HG02870 (cell line): ENCODE data around the gene SIM2.

ENCODE experiments used
- ATAC-seq: cut with Tn5 transposase; IDR thresholded peaks from one replicate; pipeline ENCODE4 v1.9.1; 2021; ENCODE audit warnings: mild to moderate bottlenecking, moderate library complexity; ENCODE audit not compliant: unreplicated experiment

The SIM2 gene

DNA sequence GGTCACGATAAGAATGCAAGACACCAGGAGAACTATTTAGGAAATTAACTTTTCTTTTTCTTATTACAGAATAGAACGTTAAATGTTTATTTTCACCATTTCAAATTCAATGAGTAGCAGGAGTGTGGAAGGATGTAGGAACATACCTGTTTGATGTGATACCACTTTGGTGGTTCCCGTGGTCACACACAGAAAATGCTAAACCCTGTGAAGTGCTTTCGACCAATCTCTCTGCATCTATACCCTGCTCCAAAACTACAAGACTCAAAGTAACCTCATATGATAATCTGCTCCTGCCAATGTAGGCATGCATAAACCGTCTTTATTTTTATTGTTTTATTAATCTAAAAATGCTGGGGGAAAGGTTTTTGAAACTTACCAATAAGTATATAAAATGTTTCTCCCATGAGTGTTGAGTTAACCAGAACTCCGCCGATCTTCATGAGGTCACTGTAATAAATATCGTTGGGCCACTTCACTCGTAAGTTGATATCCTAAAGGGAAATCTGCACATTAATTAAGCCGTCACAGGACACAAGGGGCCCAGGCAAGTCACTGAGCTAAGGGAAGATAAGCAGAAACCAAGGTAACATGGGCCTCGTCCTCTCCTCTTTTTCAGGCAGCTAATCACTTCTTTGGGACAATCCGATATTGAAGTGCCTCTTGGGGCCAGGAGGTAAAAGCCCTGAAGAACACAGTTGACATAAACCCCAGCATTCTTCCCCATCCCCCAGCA is 60.6 kb downstream of the SIM2 start:
- ATAC-seq, result no peak

DNA sequence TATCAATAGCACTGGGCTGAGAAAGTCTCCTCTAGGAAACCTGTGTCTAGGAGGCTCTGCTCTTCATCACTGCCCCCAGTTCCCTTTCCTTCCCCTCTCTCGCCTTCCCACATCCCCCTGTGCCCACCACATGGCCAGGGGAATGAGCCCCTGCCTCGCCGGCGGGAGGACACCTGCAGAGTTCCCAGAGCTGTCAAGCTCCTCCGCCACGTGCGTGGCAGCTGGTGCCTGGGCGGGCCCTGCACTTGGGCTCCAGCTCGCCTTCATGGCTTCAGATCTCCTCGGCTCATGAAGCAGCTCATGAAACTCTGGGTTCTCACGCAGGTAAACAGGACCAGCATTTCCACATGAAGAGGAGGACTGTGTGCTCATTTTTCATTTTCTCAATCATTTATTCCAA is 62.8 kb downstream of the SIM2 start:
- no peak for ATAC-seq

DNA sequence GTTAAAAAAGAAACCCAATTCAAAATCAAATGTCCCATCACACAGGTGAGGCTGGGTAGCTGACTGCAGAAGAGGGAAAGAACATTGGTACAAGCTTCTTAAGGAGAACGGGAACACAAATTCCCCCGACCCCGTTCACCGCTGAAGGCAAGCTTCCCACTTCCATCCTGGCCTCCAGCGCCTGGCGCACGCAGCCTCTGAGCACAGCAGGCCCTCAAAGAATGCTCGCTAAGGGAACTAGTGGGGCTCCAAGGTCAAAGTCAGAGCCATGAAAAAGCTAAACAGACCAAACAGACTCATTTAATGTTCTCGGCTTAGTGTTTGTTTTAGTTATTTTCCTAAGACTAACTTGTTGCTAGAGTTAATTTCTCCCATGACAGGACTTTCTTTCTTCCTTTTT is 63.7 kb downstream of the SIM2 start:
- no peak for ATAC-seq

DNA sequence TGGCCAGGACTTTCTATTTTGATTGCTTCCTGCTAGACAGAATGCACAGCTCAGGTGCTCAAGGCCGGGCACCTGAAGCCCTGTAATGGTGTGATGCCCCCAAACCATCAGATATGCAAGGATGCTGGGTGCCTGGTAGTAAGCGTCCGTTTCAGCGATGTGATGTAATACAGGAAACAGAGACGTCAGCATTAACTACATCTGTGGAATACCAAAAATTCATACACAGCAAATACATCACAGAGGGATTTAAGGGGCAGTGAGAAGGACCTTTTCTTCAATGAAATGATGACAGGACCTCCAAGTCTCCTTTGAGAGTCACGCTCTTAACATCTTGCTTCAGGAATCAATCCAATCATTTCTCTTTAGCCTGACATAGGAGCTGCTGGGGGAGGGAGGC is 64.4 kb downstream of the SIM2 start:
- no peak for ATAC-seq

DNA sequence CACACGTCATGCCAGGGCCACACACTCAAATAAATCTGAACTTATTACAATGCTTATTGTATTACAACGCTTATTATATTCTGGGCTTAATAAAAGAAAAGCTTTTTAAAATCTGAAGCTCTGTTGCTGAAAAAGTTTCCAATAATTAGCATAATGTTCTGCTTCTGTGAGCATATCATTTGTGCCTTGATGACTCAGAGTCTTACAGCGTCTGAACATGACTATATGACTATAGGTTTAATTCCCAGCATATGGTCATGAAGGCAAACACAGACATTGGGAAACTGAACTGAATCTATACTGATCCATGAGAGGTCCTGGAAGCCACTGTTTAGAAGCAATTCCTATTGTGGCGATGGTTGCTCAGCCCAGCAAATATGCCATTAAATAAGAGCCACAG is 66.3 kb downstream of the SIM2 start:
- ATAC-seq, result no peak

DNA sequence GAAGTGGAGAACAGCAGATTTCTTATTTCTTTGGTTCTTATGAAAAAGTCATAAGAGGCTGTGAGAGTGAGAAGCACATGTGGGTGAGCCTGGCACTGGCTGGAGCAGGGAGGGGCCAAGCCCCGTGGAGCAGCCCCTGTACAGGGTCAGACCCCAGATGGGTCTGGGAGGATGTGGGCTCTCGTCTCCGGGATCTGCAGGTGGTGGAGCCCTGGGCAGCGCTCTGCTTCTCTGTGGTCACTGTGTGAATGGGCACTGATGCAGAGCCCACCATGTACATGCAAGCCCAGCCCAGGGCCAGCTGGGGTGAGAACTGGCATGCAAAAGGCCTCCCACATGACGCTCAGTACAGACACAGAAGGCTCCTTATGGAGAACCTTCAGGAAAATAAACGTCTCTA is 67.6 kb downstream of the SIM2 start:
- ATAC-seq, result no peak

DNA sequence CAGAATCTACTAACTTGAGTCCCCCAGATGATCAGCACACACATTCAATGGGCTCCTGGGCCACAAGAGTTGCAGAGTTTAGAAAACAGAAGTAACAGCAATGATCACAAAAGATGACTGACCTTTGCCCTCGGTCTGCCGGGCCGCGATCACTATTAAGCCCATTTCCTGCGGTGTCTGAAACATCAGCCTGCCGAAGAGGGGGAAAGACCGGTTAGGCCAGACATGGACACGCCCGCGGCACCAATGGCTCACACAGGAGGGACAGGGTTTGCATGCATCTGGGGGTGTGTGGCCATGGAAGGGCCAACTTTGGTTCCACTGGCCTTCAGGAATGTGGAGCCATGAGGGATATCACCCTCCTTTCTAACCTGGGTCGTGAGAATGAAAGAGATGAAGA is 68.2 kb downstream of the SIM2 start:
- ATAC-seq, result no peak

DNA sequence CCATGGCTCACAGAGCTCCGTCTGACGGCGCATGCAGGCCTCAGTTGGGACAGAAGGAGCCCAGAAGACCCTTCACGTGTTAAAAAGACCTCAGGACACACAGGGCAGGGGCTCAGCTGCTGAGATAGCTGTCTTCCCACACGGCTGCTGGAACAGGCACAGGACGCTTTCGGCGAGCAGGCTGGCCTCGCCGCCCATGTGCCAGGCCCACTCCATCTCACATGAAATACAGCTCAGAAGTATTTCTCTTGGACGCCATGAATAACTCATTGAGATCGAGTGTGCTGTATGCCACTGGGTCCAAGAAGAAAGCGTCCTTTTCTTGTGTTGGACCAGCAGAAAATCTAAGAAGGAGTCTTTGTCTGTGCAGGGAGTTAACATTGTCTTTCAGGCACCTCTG is 69.6 kb downstream of the SIM2 start:
- no peak for ATAC-seq

DNA sequence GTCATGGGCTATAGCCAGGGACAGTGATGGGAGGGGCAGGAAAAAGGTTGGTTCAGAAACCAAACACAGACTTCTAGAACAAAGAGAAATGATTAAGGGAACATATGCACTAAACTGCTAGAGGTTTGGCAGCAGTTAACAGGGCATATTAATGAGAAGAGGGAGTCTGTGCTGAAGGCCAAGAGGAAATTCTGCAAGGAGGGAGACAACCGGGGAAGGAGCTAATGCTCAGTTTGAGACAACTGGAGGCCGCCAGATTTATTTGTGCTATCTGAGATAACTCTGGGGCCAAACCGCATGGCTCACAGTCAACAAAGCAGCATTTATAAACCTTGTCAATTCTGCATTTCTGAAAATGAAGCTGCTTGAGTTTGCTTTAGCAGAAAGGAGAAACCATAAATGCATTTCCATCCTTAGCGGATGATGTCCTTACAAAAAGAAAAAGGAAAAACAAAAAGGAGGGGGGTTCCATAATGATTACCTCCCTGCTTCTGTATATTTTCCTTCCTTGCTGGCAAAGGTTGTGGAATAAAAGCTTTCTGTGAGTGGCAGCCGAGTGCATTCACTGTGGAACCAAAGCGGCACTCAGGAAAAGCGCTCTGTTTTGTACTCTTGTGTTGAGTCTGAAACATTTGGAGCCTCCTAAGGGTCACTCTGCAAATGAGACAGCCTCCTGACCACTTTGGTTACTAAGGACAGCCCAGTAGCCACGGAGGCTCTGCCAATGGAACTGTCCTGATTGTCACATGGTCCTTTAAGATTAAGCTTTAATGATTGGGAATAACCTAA is 70.3 kb downstream of the SIM2 start:
- ATAC-seq, result no peak

DNA sequence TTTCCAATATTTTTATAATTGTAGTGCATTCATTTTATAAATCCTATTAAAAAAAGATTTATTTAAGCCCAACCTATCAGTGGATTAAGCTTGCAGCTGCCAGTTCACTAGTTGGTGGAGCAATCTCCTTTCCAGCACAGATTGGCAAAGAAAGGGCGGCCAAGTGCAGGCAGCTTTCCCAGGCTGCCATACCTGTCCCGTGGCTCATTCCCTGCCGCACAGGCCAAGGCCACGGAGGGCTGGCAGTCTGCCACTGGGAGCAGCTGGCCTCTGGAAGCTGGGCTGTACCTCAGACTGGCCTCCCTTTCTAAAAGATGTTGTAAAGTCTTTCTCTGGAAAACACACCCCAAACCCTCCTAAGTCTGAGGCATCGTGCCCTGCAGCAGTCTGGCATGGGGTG is 74.2 kb downstream of the SIM2 start:
- ATAC-seq, result no peak

DNA sequence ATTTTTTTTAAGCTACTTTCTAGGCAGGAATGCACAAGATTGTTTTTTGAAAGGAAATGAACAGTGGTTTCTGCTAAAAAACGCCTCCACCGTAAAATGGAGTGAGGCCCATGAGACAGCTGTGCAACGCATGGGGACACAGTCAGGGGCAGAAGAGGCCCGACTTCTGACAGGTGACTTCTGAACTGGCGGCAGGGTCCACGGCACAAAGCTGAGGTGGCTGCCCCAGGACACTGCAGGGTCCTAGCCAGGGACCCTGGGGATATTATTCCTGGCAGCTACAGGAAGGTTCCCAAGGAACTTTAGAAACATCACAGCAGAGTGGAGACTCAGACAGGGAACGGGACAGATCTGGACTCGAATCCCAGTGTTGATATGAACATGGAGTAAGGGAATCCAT is 75.1 kb downstream of the SIM2 start:
- ATAC-seq, result no peak

DNA sequence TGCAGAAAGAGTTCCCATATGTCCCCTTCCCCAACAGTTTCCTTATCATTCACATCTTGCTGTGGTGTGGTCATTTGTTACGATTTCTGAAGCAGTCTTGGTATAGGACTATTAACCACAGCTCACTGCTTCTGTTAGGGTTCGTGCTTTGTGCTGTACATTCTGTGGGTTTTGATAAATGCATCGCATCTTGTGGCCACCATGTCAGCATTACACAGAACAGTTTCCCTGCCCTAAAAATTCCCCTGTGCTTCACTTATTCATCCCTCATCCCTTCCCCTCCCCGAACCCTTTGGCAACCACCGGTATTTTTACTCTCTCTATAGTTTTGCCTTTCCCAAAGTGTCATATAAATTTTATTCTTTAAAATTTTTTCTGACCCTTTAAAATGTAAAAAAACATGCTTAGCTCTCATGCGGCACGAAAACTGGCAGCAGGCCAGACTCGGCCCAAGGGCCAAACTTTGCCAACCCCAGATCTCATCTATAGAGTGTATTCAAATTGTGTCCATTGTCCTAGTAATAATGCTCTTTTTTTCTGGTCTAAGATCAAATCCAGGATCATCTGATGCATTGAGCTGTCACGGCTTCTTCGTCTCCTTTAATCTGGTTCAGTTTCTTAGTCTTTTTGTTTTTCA is 78.2 kb downstream of the SIM2 start:
- ATAC-seq, result no peak

DNA sequence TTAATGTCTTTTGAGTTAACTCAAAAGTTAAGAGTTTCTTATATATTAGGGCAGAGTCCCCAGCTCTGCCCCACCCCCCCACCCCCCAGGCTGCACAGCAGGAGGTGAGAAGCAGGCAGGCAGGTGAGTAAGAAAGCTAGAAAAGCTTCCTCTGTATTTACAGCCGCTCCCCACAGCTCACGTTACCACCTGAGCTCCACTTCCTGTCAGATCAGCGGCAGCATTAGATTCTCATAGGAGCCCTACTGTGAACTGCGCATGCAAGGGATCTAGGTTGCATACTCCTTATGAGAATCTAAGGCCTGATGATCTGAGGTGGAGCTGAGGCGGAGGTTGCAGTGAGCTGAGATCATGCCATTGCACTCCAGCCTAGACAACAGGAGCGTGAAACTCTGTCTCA is 81.9 kb downstream of the SIM2 start:
- ATAC-seq, result no peak

DNA sequence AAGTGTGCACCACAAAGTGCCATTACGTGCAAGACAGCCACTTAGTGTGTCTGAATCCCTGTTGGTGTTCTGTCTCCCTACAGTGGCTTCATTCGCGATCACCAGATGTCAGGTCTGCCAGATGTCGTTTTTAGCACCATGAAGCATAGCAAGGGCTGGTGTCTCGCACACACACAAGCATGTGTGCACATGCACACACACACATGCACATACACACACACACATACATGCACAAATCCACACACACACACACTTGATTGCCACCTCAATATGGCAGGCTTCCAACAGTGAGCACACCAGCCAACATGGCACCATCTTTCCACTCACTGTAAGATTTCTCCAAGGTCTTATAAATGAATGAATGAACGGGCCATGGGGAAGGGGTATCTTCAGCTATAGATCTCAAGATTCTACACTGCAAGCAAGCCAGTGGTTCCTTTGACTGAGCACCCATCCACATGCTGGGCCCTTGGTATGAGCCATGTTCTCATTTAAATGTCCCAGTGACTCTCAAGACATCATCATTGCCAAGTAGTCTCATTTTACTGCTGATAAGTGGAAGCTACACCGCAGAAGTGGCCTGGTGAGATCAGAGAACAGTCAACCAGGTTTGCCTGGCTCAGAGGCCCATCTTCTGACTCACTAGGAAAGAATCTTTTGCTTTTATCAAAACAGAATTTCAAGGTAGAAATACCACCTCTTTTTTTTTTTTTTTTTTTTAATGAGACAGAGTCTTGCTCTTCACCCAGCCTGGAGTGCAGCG is 84.9 kb downstream of the SIM2 start:
- ATAC-seq, result no peak

DNA sequence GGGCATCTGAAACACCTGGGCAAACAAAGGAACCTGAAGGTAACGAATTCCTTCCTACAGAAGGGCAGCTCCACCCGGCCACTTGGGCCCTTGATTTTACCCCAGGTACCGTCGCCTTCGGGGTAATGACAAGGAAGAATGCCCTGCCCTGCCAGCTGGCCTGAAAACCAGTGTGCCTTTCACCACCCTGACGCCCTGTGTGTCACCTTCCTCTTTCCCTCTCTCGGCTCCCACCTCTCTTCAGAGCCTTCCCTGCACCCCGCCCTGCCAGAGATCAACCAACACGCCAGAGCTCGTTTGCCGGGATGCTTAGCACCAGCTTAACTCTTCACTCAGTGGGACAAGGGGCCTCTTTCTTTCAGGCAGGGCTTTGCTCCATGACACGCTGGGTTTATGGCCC is 86.0 kb downstream of the SIM2 start:
- ATAC-seq, result no peak

DNA sequence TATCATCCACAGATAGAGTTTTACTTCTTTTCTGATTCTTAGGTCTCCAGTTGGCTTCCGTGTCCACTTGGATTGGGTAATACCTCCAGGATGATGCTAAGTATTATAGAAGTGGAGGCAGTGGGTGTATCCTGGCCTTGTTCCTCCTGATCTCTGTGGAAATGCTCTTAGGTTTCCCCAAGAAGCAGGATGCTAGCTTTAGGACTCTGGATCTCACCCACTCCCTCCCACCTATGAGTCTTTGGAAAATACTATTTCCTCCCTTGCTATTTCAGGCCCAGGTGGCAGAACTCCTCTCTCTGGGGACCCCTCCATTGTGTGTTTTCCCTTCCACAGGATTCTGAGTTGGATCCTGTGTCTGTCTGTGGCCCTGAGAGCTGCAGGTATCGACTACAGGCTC is 86.7 kb downstream of the SIM2 start:
- no peak for ATAC-seq

DNA sequence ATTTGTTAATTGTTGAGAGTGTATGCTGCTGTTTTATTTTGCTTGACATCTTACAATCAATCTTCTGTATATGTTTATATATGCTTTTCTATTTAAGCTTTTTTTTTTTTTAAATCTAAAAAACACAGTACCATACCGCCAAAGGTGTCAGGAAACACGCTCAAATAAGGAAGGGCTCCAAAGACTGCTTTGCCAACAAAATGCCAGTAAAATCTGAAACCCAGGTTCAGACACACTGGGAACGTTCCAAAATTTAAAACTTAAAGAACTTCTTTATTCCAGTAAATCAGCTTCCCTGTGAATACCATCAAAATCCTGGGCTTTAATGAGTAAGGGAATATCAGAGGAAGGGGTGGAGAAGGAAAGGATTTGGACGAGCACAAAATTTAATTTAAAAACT is 87.3 kb downstream of the SIM2 start:
- no peak for ATAC-seq

DNA sequence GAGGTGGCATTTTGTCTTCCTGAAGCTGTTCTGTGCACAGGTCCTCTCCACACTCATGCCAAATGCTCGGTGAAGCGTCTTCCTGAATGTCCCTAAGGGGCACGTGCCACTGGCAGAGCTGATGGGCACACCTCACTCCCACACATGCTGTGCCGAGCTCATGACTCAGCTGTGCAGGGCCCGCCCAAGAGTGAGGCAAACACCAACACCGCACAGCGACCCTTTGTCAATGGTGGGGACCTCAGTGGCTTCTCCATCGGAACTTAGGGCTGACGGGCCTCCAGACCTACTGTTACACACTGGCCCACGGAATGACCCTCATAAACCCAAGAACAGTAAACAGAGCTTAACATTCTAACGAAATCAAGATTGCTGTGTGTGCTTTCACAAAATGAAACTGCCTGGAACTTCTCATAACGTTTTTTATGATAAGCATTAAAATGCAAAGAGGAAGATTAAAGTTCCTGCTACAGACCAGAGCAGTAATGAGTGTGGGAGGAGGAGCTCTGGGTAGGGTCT is 89.3 kb downstream of the SIM2 start:
- no peak for ATAC-seq

DNA sequence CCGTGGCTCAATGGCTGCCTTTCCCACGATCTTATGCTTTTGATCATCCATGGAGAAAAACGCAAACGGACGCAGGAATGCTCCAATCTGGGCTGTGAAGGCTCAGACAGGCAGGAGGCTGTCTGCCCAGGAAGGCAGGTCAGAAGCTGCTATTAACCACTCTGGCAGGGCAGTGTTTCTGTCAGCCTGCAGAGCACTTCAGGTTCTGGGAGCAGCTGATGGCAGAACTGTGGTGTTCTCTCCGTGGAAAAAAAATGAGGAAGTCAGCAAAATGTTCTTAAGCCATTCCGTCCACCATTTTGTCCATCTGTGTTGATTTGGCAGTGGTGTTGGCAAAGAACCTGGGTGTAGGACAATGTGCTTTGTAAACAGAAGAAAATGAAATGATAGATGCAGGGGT is 91.7 kb downstream of the SIM2 start:
- no peak for ATAC-seq

DNA sequence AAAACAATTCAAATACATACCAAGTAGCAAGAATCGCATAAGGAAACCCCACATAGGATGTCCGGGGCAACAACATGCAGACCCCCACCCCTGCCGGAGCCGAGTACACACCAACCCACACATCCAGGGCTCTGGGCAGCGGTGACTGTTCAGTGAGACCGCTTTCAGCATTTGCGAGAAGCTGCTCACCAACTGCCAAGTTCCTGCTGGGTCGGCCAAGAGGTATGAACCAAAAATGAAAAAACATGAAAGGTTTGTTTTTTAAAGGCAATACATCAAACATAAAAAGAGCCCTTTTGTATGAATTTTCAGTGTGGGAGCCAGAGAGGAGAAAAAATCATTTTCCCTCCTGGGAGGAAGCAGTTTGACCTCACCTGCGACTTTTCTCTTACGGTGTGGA is 92.3 kb downstream of the SIM2 start:
- no peak for ATAC-seq
